ENCODE results near the gene NAALADL2. TPM values are rescaled to one million over a fixed set of nuclear protein-coding genes. Genes with fewer than 3 reads are reported as not detected.
"Not testable (repeated sequence)": the region's sequence is repeated elsewhere in the genome, so short reads cannot be mapped to it uniquely, and the experiment has no call there.

Gene NAALADL2
- total RNA-seq, 1 donor from 2014 or later = 1.3 TPM

GRCh38 chr3:175457301-175457700, 598.2 kb downstream of the NAALADL2 start:
- DNase-seq (ENCODE audit: extremely low read depth, low read depth, low spot score) = no peak

GRCh38 chr3:175460849-175461399, 601.8 kb downstream of the NAALADL2 start:
- DNase-seq (ENCODE audit: extremely low read depth, low read depth, low spot score) = not testable (repeated sequence)

GRCh38 chr3:175464362-175464761, 605.2 kb downstream of the NAALADL2 start:
- DNase-seq (ENCODE audit: extremely low read depth, low read depth, low spot score) = no peak

- no peak for DNase-seq (ENCODE audit: extremely low read depth, low read depth, low spot score)
These were observed 610.0 kb downstream of the NAALADL2 start for GRCh38 chr3:175469124-175469523.

- DNase-seq (ENCODE audit: extremely low read depth, low read depth, low spot score) = no peak
These were observed 616.6 kb downstream of the NAALADL2 start for GRCh38 chr3:175475765-175476164.

- DNase-seq (ENCODE audit: extremely low read depth, low read depth, low spot score) = no peak
These were observed 617.4 kb downstream of the NAALADL2 start for GRCh38 chr3:175476489-175476888.

GRCh38 chr3:175477651-175478224, 618.6 kb downstream of the NAALADL2 start:
- DNase-seq (ENCODE audit: extremely low read depth, low read depth, low spot score) = no peak

- DNase-seq (ENCODE audit: extremely low read depth, low read depth, low spot score) = no peak
These were observed 619.2 kb downstream of the NAALADL2 start for GRCh38 chr3:175478301-175478700.

GRCh38 chr3:175479175-175479574, 620.0 kb downstream of the NAALADL2 start:
- DNase-seq (ENCODE audit: extremely low read depth, low read depth, low spot score) = no peak

- DNase-seq (ENCODE audit: extremely low read depth, low read depth, low spot score) = no peak
These were observed 620.7 kb downstream of the NAALADL2 start for GRCh38 chr3:175479800-175480199.

- DNase-seq (ENCODE audit: extremely low read depth, low read depth, low spot score) = no peak
These were observed 625.5 kb downstream of the NAALADL2 start for GRCh38 chr3:175484666-175485065.

GRCh38 chr3:175485436-175485835, 626.3 kb downstream of the NAALADL2 start:
- no peak for DNase-seq (ENCODE audit: extremely low read depth, low read depth, low spot score)

GRCh38 chr3:175486255-175486654, 627.1 kb downstream of the NAALADL2 start:
- DNase-seq (ENCODE audit: extremely low read depth, low read depth, low spot score) = no peak

GRCh38 chr3:175489406-175489805, 630.3 kb downstream of the NAALADL2 start:
- DNase-seq (ENCODE audit: extremely low read depth, low read depth, low spot score) = no peak

- no peak for DNase-seq (ENCODE audit: extremely low read depth, low read depth, low spot score)
These were observed 634.2 kb downstream of the NAALADL2 start for GRCh38 chr3:175493301-175493700.

- DNase-seq (ENCODE audit: extremely low read depth, low read depth, low spot score) = no peak
These were observed 636.2 kb downstream of the NAALADL2 start for GRCh38 chr3:175495331-175495730.

GRCh38 chr3:175502155-175502554, 643.0 kb downstream of the NAALADL2 start:
- DNase-seq (ENCODE audit: extremely low read depth, low read depth, low spot score) = no peak

- DNase-seq (ENCODE audit: extremely low read depth, low read depth, low spot score) = no peak
These were observed 652.2 kb downstream of the NAALADL2 start for GRCh38 chr3:175511219-175511785.

- no peak for DNase-seq (ENCODE audit: extremely low read depth, low read depth, low spot score)
These were observed 653.6 kb downstream of the NAALADL2 start for GRCh38 chr3:175512700-175513099.

GRCh38 chr3:175518459-175518858, 659.3 kb downstream of the NAALADL2 start:
- DNase-seq (ENCODE audit: extremely low read depth, low read depth, low spot score) = no peak

- DNase-seq (ENCODE audit: extremely low read depth, low read depth, low spot score) = no peak
These were observed 662.3 kb downstream of the NAALADL2 start for GRCh38 chr3:175521406-175521805.

- DNase-seq (ENCODE audit: extremely low read depth, low read depth, low spot score) = no peak
These were observed 667.1 kb downstream of the NAALADL2 start for GRCh38 chr3:175526191-175526590.
